H1 (cell line): Measurements from ENCODE around the gene DHX32. TPM values are rescaled to one million over a fixed set of nuclear protein-coding genes. Genes with fewer than 3 reads are reported as not detected.

Experiments used
- BRCA1 ChIP-seq: IDR thresholded peaks from 2 replicates; pipeline ENCODE4 v1.6.1; 2012; ENCODE audit warnings: low read depth, low read length, improper control_type of control experiment
- ZNF274 ChIP-seq: IDR thresholded peaks from 2 replicates; pipeline ENCODE4 v1.7.0; 2012; ENCODE audit warnings: low read length, borderline replicate concordance; ENCODE audit errors: extremely low read depth
- polyA plus RNA-seq, 7 experiments: library from polyadenylated mRNA; depleted of rRNA in 3 of 7; stranded (reverse) in 5 of 7; unstranded in 2 of 7; fragments of >200 nt in 5 of 7; fragments of 200-250 nt in 2 of 7; gene quantifications; 1 replicate in 5 of 7; 2 replicates in 1 of 7; 4 replicates in 1 of 7; pipeline versions ENCODE4 v1.2.1 to v1.2.3, GENCODE V29; 2011 to 2013; ENCODE audit warnings: missing spikeins in 2 of 7, mixed read lengths in 2 of 7
- total RNA-seq: library from RNA; stranded (reverse); fragmentation: NEBNext Ultra II Directional; extraction: Animal tissue kit (Norgen Biotek cat#: 25700); gene quantifications from 2 replicates; pipeline ENCODE4 v1.2.1, GENCODE V29; 2021
- TF ChIP-seq, protein P1 (sequence below): IDR thresholded peaks from 2 replicates; pipeline ENCODE4 v1.6.1; 2012; ENCODE audit warnings: low read length, inconsistent platforms

DHX32 gene
- total and polyA plus RNA-seq, 2 of the 8 experiments (the other 6 are each of a cell fraction or from before 2014, with no cell fraction given) = 12.4 to 15.8 TPM

DNA sequence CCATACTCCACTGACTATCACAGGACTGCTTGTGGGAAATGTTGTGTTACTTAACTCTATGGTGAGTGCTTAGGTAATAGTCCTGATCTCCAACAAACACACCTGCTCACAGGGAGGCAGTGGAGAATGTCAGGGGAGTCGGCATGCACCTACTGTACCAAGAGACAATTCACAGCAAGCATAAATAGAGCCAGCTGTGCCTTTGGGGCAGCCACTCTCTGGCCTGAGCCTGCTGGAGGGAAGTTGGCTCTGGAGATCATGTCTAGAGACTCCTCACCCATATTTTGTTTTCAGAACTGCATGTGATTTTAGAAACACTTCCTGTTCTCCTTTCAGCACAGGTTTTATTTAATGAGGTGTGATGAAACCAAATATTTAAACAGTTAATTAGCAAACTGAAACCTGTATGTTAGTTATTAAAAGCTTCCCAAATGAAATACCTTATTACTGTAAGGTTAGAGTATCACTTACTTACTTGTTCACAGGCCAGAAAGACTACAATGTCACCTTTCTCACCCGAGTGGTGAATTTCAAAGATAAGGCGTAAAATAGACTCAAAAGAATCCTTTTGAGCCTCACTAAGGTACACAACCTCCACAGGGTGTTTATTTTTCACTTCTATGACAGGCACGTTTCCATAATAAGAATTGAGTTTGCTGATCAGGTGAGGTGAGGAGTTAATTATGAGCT is 21.8 kb downstream of the DHX32 start (continued):
- TF ChIP-seq, protein P1, sequence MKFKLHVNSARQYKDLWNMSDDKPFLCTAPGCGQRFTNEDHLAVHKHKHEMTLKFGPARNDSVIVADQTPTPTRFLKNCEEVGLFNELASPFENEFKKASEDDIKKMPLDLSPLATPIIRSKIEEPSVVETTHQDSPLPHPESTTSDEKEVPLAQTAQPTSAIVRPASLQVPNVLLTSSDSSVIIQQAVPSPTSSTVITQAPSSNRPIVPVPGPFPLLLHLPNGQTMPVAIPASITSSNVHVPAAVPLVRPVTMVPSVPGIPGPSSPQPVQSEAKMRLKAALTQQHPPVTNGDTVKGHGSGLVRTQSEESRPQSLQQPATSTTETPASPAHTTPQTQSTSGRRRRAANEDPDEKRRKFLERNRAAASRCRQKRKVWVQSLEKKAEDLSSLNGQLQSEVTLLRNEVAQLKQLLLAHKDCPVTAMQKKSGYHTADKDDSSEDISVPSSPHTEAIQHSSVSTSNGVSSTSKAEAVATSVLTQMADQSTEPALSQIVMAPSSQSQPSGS = no peak
- TF ChIP-seq BRCA1 = no peak
- no peak for TF ChIP-seq ZNF274
- TF ChIP-seq, all 59 proteins: peak for 0
